Keratinocyte (primary cell): ENCODE results near the gene DDX51.

Experiments used
- EZH2 ChIP-seq: IDR thresholded peaks from one replicate; pipeline ENCODE4 v1.6.1; 2012; ENCODE audit warnings: inconsistent platforms, mild to moderate bottlenecking, low read length, moderate library complexity
- TF ChIP-seq, protein P1 (sequence below), 3 experiments: IDR thresholded peaks in 1 of 3; conservative IDR thresholded peaks in 1 of 3; optimal IDR thresholded peaks in 1 of 3; 2 replicates in 2 of 3; 3 replicates in 1 of 3; pipeline versions ENCODE3 to v1.5.1; 2011; ENCODE audit warnings: low read length in 3 of 3, mild to moderate bottlenecking in 3 of 3, moderate library complexity in 2 of 3, control low read depth in 1 of 3, inconsistent platforms in 1 of 3; ENCODE audit not compliant: insufficient read depth in 2 of 3; ENCODE audit errors: extremely low read depth in 1 of 3

DNA sequence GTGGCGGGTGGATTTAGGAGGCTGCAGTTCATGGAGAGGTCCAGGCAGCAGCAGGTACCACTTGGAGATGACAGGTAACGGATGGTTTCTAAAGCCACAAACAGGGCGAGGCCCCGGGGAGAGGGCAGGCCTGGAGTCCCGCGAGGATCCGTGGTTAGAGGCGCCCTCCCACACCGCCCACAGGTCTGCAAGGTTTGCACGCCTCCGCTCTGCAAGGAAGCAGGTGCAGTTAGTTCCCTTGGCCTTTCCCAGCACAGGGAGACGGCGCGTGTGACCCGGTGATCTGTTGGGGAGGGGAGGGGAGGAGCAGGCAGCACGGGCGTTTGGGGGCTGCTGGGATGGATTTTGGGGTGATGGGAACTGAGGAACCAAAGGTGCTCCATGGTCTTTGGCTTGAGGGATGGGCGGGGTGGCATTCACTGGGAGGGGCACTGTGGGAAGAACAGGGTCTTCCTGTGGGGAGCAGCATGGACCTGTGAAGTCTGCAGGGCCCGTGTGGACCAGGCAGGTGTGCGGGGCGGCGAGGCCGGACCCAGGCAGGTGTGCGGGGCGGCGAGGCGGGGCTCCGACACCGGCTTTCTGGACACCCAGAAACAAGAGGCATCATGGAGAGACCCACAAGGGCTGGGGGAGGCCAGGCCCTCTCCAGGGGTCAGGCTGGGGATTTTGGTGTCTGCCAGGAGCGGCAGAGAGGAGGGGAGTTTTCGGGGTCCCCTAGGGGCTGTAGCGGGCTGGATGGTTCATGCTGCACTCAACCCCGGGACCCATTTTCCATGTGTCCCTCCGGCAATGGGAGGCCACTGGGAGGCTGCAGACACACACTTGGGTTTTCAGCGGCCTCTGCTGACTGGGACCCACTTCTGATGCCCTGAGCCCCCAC lies 29.3 kb upstream of the DDX51 start:
- TF ChIP-seq, protein P1, sequence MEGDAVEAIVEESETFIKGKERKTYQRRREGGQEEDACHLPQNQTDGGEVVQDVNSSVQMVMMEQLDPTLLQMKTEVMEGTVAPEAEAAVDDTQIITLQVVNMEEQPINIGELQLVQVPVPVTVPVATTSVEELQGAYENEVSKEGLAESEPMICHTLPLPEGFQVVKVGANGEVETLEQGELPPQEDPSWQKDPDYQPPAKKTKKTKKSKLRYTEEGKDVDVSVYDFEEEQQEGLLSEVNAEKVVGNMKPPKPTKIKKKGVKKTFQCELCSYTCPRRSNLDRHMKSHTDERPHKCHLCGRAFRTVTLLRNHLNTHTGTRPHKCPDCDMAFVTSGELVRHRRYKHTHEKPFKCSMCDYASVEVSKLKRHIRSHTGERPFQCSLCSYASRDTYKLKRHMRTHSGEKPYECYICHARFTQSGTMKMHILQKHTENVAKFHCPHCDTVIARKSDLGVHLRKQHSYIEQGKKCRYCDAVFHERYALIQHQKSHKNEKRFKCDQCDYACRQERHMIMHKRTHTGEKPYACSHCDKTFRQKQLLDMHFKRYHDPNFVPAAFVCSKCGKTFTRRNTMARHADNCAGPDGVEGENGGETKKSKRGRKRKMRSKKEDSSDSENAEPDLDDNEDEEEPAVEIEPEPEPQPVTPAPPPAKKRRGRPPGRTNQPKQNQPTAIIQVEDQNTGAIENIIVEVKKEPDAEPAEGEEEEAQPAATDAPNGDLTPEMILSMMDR (optimal IDR thresholded peaks at IDR 0.05 in 1 of 3, IDR thresholded peaks at IDR 0.05 in 1 of 3, conservative IDR thresholded peaks at IDR 0.05 in 1 of 3; ENCODE audit: extremely low read depth in 1 of 3, insufficient read depth in 2 of 3, low read length in 3 of 3) = no peak
- no peak for TF ChIP-seq EZH2
